GM12864 (cell line): ENCODE measurements around the gene SARS1.

ENCODE experiments used
- DNase-seq: peaks from one replicate; pipeline ENCODE4 v3.0.0-alpha.2; 2011; ENCODE audit warnings: low read depth
- H3K4me3 ChIP-seq: 2 replicates; pipeline ENCODE4 v1.5.1; 2011; ENCODE audit warnings: mild to moderate bottlenecking, low read depth, low read length, control low read depth
- CTCF ChIP-seq: IDR thresholded peaks from 2 replicates; pipeline ENCODE4 v1.5.1; 2011; ENCODE audit warnings: low read depth, mild to moderate bottlenecking, moderate library complexity, low read length, control low read depth, inconsistent platforms; ENCODE audit errors: missing control alignments

SARS1 gene

GRCh38 chr1:109243221-109243620, 29.5 kb downstream of the SARS1 start:
- no peak for TF ChIP-seq CTCF
- DNase-seq = no peak
- no peak overlapping the region for H3K4me3 ChIP-seq

GRCh38 chr1:109243860-109244552, 30.3 kb downstream of the SARS1 start:
- no peak for TF ChIP-seq CTCF
- H3K4me3 ChIP-seq = no peak overlapping the region
- DNase-seq = no peak

DNA sequence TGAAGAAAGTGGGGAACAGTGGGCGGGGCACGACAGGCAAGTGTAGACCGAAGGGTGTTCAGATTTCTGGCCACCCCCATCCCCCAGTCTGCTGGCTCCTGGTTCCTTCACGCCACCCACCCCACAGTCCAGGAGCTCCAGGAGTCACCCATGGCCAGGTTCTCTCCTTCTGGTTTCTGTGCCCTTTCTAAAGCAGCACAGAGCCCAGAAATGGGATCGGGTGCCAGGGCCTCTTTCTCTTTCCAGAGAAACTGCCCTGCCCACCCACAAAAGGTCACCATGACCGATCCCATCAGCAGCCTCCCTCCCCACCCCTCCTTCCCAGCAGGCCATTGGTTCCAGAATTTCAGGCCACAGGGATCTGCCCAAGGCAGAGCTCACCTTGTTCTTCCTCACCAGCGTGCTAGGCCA, 32.4 kb downstream of the SARS1 start:
- DNase-seq = no peak
- no peak for TF ChIP-seq CTCF

DNA sequence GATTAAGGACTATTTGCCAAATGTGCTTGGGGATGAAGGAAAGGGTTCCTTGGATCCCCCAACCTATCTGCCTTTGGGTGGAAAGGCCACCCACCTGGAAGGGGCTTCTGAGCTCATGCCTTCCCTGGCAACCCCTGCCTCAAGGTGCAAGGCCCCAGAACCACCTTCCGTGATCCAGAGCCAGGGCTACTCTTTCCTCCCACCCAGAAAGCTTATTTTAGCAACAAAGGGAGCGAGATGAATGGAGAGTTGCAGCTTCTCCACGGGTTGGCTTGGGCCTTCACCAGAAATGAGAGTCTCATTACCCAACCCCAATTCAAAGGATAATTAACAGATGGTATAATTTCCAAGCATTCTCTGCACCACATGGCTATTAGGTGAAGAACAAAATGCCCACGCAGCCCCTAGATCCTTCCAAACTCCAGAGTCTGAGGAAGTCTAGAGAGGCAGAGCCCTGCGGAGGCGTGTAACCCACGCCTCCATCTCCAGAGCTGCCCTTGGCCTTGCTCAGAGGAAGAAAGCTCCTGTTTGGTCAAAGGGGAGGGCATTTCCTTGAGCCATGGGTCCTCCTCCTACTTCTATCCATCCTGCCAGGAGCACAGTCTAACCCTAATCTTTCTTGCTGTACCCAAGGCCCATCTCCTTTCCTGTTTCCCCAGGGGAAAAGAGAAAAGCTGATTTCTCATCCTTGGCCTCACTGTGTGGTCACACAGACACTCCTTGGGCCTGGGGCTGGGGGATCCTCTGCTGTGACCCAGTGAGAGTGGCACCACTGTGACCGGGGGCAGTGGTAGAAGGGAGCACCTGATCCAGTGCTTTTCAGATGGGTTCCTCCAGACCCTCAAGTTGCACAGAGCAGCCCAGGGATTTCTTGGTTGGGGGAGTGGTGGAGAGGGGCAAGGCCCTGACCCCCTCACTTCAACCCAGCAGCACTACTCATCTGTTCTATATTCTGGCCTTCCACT, 34.0 kb downstream of the SARS1 start:
- no peak for TF ChIP-seq CTCF
- no peak for DNase-seq
- H3K4me3 ChIP-seq = no peak overlapping the region

More for the DNA sequence above, 32.4 kb downstream of the SARS1 start:
- H3K4me3 ChIP-seq = no peak overlapping the region

DNA sequence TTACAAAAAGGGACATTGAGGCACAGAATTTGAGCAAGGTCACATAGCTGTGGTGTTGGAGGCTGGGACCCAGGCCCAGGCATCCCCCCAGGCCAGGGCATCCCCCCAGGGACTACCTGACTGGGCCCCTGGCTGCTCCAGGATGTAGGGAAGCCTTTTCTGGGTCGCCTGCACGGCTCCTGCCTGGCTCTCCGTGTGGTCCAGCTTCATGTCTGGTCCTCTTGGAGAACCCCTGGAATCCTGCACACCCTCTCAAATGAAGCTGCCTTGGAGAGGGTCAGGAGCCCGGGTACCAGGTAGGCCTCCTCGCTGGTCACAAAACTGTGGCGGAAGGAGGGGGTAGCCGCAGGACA, 34.7 kb downstream of the SARS1 start:
- no peak overlapping the region for H3K4me3 ChIP-seq
- no peak for TF ChIP-seq CTCF
- no peak for DNase-seq

- H3K4me3 ChIP-seq = peak within 1 kb of the TSS; percentile 47; the same call in 1 of the 2 replicates
- no peak for DNase-seq
- no peak for TF ChIP-seq CTCF
Observed at GRCh38 chr1:109248797-109249629, 35.3 kb downstream of the SARS1 start, which contains the start of gene CELSR2. Gene CELSR2 (plus strand): TSS chr1:109249539. CDS start chr1:109250080, 541 bp downstream.
